GM21825 (cell line): ENCODE data around the gene POLR2H.
A peak's percentile ranks its signal among the peaks of the same experiment; 100 is the strongest.

ENCODE experiments used
- ATAC-seq: cut with Tn5 transposase; IDR thresholded peaks from one replicate; pipeline ENCODE4 v1.9.1; 2021; ENCODE audit warnings: mild to moderate bottlenecking, moderate library complexity; ENCODE audit not compliant: unreplicated experiment

The POLR2H gene

GRCh38 chr3:184361532-184361931 lies at the start of gene POLR2H, which contains the start of gene CLCN2:
Gene POLR2H (plus strand): TSS chr3:184361710. CDS start chr3:184363493, 1,783 bp downstream.
Gene CLCN2 (minus strand): TSS chr3:184361605. CDS start chr3:184361479, 126 bp downstream.
- peak; percentile 39 for ATAC-seq

DNA sequence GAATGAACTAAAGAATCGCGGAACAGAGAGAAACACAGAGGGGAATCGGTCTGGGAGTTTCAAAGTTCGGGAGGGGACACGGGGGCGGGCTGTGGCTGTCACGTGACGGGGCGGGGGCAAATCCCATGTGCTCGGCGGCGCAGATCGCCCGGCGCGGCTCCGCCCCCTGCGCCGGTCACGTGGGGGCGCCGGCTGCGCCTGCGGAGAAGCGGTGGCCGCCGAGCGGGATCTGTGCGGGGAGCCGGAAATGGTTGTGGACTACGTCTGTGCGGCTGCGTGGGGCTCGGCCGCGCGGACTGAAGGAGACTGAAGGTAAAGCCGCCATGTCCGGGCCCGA lies 47.2 kb upstream of the POLR2H start, which contains the start of gene EIF4G1:
Gene EIF4G1, plus strand, starts transcription at position 244 of the 337 bp plus-strand sequence. CDS start 1,191 bp downstream, outside the sequence.
- peak; percentile 82 for ATAC-seq

DNA sequence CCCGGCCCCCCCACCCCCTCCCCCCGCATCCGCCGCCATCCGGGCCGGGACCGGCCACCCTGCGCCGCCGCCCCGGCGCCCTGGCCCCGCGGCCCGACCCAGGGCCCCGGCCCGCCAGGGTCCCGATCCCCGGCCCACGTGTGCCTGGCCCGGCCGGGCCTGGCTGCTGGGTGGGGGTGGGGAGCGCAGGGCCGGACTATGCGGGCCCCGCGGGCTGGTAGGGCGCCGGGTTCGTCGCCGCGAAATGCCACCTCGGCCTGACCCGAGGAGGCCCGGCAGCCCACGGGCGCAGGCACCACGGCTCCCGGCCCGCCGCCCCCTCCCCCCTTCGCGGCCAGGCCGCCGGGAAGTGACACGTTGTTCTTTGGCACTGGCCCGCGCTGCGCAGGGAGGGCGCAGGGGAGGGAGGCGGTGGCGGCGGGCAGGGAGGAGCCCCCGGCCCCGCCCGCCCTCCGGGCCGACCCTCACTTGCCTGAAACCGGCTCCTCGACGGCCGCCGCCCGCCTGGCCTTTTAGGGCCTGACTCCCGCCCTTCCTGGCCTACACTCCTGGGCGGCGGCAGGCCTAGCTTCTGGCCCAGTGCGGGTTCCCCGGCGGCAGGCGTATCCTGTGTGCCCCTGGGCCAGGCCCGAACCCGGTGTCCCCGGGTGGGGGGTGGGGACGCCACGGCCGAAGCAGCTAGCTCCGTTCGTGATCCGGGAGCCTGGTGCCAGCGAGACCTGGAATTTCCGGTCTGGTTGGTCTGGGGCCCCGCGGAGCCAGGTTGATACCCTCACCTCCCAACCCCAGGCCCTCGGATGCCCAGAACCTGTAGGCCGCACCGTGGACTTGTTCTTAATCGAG lies 46.6 kb upstream of the POLR2H start:
- peak; percentile 34 for ATAC-seq

DNA sequence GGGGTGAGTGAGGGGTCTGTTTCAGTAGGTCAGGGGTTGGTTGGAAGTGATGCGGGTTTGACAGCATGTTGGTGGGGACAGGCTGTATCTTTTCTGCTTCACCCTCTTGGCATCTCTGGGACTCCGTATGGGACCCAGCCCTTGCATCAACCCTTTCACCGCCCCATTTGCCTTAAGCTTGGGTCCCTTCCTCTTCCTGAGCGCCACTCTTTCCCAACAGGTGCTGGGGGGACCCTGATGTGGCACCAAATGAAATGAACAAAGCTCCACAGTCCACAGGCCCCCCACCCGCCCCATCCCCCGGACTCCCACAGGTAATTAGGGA lies 46.0 kb upstream of the POLR2H start:
- ATAC-seq, result peak; percentile 5

- ATAC-seq, result no peak
Observed at GRCh38 chr3:184315871-184316661, 45.4 kb upstream of the POLR2H start.

DNA sequence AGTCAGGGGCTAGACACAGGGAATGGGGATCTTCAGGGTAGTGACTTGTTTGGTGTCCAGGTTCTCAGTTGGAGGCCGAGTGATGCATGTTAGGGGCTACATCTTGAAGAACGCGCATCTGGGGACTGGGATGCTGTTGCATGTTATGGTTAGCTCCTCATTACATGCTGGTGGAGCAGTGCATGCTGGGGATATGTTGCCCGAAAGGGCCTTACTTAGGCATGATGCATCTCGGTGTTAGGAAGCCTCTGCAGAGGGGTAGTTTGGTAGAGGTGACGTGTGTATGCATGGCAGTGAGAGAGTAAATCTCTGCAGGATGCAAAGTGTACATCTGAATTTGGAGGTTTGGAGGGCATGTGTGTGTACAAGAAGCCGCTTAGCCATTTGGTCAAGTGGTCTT lies 44.7 kb upstream of the POLR2H start:
- ATAC-seq, result no peak

DNA sequence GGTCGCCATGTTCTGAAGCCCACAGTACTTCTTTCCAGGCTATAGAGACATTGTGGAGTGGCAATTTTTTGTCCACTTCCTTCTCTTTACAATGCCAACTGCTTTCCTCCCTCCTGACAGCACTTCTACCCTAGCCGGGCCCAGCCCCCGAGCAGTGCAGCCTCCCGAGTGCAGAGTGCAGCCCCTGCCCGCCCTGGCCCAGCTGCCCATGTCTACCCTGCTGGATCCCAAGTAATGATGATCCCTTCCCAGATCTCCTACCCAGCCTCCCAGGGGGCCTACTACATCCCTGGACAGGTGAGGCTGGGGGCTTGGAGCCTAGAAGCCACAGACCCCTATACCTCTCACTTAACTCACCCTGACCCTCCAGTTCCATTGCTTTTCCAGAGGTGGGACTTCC lies 44.3 kb upstream of the POLR2H start:
- ATAC-seq, result no peak

GRCh38 chr3:184320104-184320445 lies 41.4 kb upstream of the POLR2H start:
- ATAC-seq, result no peak

DNA sequence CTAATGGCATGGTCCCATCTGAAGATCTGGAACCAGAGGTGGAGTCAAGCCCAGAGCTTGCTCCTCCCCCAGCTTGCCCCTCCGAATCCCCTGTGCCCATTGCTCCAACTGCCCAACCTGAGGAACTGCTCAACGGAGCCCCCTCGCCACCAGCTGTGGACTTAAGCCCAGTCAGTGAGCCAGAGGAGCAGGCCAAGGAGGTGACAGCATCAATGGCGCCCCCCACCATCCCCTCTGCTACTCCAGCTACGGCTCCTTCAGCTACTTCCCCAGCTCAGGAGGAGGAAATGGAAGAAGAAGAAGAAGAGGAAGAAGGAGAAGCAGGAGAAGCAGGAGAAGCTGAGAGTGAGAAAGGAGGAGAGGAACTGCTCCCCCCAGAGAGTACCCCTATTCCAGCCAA lies 39.8 kb upstream of the POLR2H start:
- no peak for ATAC-seq

GRCh38 chr3:184322731-184323487 lies 38.6 kb upstream of the POLR2H start:
- ATAC-seq, result no peak

DNA sequence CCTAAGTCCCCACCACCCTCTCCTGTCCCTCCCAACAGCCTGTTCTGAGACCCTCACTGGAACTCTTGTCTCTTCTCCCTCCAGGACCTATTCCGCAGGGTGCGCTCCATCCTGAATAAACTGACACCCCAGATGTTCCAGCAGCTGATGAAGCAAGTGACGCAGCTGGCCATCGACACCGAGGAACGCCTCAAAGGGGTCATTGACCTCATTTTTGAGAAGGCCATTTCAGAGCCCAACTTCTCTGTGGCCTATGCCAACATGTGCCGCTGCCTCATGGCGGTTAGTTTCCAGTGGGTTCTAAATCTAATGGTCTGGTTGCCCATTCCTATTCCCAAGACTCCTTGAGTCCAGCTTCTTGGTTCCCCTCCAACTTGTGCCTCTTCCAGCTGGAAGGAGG lies 37.8 kb upstream of the POLR2H start:
- no peak for ATAC-seq

GRCh38 chr3:184325269-184325668 lies 36.2 kb upstream of the POLR2H start:
- no peak for ATAC-seq

DNA sequence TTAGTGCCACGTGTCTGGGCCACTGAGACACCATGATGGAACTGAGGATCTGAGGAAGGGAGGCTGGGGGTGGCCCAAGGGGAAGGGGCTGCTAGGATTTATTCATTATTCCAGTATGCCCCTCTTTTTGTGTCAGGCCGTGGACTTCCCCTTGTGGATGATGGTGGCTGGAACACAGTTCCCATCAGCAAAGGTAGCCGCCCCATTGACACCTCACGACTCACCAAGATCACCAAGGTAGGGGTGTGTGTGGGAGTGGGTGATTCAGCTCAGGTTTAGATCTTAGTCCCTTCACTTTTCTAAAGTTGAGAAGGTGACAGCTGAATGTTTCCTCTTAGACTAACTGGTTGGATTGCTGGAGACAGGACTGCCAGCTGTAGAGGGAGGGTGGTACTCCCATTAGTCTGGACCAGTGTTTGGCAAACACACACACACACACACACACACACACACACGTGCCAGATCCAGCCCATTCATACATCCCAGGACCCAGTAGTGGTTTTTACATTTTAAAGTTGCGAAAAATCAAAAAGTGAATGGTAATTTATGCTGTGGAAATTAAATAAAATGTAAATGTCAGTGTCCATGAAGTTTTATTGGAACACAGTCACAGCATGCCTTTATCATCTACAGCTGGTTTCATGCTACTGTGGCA lies 35.7 kb upstream of the POLR2H start:
- no peak for ATAC-seq

DNA sequence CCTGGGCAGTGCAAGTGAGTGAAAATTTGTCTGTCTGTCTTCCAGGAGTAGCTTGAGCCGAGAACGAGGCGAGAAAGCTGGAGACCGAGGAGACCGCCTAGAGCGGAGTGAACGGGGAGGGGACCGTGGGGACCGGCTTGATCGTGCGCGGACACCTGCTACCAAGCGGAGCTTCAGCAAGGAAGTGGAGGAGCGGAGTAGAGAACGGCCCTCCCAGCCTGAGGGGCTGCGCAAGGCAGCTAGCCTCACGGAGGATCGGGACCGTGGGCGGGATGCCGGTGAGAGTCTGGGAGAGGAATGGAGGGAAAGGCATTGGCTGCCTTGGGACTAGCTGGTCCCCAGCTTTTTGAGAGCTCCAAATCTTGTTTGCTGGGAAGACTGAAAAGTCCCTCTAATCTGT lies 34.3 kb upstream of the POLR2H start:
- no peak for ATAC-seq

- no peak for ATAC-seq
Observed at GRCh38 chr3:184328516-184328915, 33.0 kb upstream of the POLR2H start.

- ATAC-seq, result no peak
Observed at GRCh38 chr3:184332370-184333090, 29.0 kb upstream of the POLR2H start.

DNA sequence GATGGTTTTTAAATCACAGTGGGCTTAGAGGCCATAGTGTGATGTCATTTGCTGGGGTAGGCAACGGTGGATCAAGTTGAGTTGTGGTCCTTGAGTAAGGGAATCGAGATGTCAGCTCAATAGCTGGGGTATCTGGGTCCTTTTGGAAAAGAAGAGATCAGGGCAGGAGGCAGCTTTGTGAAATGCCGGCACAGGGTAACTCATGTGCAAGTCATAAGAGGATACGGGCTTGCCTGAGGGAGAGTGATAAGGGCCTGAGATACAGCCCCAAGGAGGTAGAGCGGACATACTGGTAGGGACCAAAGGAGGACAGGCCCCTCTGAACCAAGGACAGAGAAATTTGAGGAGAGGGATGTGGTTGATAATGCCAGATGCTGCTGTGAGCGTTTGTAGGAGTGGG lies 28.3 kb upstream of the POLR2H start:
- no peak for ATAC-seq

DNA sequence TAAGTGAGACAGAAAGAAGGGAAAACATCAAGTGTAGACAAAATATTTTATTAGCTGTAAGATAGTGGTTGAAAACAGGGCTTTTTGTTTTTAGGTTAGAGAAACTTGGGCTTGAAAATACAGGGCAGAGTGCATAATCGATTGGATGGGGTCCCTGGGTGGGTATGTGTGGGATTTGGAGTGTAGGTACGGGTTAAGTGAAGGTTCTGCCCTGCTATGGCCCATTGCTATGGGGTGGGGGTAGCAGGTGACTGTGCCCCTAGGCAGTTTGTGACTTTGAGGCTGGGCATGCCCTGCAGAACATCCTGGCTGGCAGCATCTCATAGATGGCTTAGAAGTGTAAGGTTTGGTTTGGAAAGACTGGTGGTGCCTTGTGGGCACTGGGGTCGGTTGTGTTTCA lies 27.8 kb upstream of the POLR2H start:
- no peak for ATAC-seq

DNA sequence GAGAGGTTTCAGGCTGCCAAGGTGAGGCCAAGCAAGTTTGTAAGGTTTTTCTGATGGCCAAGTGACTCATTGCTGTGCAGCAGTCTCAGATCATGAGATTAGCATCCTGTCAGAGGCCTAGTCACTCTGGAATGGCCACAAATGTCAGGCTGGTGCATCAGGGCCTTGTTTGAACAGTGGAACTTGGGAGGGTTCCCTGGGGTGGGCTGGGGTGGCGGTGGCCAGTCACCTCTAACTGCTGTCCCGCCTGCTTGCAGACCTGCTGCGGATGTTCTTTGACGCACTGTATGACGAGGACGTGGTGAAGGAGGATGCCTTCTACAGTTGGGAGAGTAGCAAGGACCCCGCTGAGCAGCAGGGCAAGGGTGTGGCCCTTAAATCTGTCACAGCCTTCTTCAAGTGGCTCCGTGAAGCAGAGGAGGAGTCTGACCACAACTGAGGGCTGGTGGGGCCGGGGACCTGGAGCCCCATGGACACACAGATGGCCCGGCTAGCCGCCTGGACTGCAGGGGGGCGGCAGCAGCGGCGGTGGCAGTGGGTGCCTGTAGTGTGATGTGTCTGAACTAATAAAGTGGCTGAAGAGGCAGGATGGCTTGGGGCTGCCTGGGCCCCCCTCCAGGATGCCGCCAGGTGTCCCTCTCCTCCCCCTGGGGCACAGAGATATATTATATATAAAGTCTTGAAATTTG lies 26.9 kb upstream of the POLR2H start:
- ATAC-seq, result no peak

- ATAC-seq, result no peak
Observed at GRCh38 chr3:184335291-184335660, 26.2 kb upstream of the POLR2H start.
